ENCODE results near the gene TRIP10. TPM values are rescaled to one million over a fixed set of nuclear protein-coding genes. Genes with fewer than 3 reads are reported as not detected.
A peak's percentile ranks its signal among the peaks of the same experiment; 100 is the strongest.

The TRIP10 gene
- total RNA-seq, 1 experiment from 2014 or later = 31.0 TPM

DNA sequence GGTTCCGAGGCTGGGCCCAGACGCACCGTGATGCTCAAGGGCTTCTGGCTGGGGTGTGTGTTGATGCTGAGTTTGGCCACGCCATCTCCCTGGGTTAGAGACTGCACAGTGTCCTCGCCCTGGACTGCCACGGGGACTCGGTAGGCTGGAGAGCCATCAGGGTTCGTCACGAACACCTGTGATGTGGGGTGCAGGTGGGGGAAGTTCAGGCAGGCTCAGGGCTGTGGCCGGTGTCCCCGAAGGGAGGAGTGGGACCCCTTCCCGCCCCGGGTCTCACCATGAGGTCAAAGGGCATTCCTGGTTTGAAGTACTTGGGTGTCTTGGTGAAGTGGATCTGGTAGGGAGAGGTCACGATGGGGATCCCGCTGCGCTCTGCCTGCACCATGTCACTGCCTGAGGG lies 27.2 kb upstream of the TRIP10 start:
- no peak for DNase-seq (ENCODE audit: low read depth)

- no peak for DNase-seq (ENCODE audit: low read depth)
Observed at GRCh38 chr19:6712692-6713670, 26.5 kb upstream of the TRIP10 start.

DNA sequence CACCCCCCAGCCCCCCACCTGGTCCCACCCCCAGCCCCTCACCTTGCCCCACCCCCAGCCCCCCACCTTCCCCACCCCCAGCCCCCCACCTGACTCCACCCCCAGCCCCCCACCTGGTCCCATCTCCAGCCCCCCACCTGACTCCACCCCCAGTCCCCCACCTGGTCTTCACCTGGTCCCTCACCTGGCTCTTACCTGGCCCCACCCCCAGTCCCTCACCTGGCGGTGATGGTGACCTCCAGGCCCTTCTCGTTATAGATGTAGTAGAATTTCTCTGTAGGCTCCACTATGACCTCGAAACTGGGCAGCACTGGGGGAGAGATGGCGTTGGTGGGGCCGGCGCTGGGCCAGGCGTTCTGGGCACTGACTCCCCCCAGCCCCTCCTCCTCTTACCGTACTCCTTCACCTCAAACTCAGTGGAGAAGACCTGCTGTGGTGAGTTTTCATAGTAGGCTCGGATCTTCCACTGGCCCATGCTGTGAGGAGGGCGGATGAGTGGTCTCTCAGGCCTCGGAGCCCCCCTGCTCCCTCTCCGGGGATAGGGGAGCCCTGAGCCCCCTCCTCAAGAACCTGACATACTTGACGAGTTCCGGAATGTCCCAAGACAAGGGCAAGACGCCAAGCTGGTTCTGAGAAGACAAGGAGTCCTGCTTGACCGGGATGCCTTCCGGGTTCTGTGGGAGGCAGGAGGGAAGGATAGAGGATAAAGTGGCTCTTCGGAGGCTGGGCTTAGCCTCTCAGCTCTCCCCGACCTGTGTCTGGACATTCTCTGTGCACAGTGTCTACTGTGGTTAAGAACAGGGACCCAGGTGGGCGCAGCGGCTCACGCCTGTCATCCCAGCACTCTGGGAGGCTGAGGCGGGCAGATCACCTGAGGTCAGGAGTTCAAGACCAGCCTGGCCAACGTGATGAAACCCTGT lies 25.4 kb upstream of the TRIP10 start:
- DNase-seq (ENCODE audit: low read depth) = no peak

GRCh38 chr19:6714749-6715555 lies 24.5 kb upstream of the TRIP10 start:
- no peak for DNase-seq (ENCODE audit: low read depth)

GRCh38 chr19:6716610-6716970 lies 22.9 kb upstream of the TRIP10 start:
- no peak for DNase-seq (ENCODE audit: low read depth)

DNA sequence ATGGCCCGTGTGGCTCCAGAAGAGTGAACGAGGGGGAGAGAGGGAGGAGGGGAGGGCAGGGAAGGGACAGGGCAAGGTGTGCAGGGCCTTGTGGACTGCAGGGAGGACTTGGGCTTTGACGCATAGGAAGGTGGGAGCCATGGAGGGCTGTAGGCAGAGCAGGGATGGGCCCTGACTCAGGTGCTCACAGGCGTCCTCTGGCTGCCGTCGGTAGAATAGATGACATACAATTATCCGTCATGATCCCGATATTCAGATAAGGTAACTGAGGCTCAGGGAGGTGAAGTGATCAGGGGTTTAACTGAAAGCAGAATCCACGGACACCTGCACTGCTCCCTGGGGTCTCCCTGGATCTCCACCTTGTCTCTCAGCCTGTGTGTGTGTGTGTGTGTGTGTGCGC lies 22.4 kb upstream of the TRIP10 start:
- no peak for DNase-seq (ENCODE audit: low read depth)

- no peak for DNase-seq (ENCODE audit: low read depth)
Observed at GRCh38 chr19:6717441-6717971, 22.0 kb upstream of the TRIP10 start.

GRCh38 chr19:6718111-6718740 lies 21.3 kb upstream of the TRIP10 start:
- DNase-seq (ENCODE audit: low read depth) = no peak

DNA sequence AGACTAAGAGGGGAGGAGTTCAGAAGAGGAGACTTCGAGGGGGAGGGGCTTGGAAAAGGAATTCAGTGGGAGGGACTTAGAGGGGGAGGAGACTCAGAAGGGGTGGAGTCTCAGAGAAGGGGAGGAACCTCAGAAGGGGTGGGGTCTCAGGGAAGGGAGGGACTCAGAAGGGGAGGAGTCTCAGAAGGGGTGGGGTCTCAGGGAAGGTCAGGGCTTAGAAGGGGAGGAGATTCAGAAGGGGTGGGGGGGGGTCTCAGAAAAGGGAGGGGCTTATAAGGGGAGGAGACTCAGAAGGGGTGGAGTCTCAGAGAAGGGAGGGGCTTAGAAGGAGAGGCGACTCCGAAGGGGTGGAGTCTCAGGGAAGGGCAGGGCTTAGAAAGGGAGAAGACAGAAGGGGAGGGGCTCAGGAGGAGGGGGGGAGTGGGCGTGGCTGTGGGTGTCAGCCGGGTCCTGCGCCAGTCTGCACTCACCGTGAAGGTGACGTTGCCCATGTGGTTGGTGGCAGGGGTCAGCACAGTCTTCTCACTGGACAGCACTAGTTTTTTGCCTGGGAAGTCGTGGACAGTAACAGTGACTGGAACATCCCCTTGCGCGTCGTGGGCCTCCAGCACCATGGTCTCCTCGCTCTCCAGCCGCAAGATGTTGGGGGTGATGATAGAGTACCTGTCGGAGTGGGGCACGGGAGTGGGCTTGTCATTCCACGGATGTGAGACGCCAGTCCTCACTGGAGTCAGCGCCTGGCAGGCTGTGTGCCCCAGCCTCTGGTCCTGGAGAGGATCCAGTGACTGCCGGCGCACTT lies 20.5 kb upstream of the TRIP10 start:
- peak; percentile 19 for DNase-seq (ENCODE audit: low read depth)

DNA sequence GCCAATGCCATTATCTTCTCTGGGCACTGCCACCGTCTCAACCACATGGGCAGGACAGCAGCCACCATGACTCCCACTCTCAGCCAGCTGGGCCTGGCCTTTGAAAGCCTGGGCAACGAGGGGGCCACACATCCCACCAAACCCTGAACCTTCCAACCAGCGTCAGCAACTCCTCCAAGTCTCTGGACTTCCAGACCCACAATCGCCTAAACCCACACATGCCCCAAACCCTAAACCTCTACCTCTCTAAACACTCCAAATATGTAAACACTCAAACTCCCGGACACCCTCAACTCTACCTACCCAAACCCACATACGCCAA lies 20.0 kb upstream of the TRIP10 start:
- DNase-seq (ENCODE audit: low read depth) = no peak

GRCh38 chr19:6719992-6720368 lies 19.5 kb upstream of the TRIP10 start:
- DNase-seq (ENCODE audit: low read depth) = no peak

GRCh38 chr19:6720369-6721137 lies 18.9 kb upstream of the TRIP10 start, which contains the start of gene C3:
Gene C3, minus strand, starts transcription at chr19:6720650. Its CDS starts 61 bp downstream, at chr19:6720589.
- DNase-seq (ENCODE audit: low read depth) = peak; percentile 55

DNA sequence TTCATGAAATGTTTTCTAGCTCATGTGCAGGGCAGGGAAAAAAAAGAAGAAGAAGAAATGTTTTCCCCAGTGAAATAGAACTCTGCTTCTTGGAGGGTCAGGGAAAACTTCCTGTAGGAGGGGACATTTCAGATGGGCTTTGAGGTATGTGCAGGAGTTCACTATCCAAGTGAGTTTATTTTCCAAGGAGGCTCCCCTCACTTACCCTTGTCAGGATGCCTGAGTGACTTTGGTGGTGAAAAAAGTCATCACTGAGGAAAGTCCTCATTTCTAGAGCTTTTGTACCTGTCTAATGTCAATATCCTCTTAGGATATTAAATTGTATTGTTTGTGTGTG lies 18.4 kb upstream of the TRIP10 start:
- DNase-seq (ENCODE audit: low read depth) = no peak

DNA sequence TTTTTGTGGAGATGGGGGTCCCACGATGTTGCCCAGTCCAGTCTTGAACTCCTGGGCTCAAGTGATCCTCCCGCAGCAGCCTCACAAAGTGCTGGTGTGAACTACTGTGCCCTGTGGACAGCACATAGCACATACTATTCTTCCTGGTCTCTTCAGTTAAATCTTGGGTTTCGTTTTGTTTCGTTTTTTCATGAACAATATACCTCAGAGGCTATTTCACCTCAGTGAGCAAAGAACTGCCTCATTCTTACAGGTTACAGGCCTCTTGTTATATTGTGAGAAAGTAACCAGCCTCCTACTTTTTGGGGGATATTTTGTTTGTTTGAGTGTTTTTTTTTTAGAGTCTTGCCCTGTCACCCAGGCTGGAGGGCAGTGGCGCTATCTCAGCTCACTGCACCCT lies 17.7 kb upstream of the TRIP10 start:
- no peak for DNase-seq (ENCODE audit: low read depth)

- DNase-seq (ENCODE audit: low read depth) = no peak
Observed at GRCh38 chr19:6723108-6723618, 16.3 kb upstream of the TRIP10 start.

GRCh38 chr19:6723738-6724137 lies 15.7 kb upstream of the TRIP10 start:
- DNase-seq (ENCODE audit: low read depth) = no peak

- DNase-seq (ENCODE audit: low read depth) = no peak
Observed at GRCh38 chr19:6724631-6725492, 14.6 kb upstream of the TRIP10 start.

- DNase-seq (ENCODE audit: low read depth) = no peak
Observed at GRCh38 chr19:6725513-6726231, 13.8 kb upstream of the TRIP10 start.

Measured in RPMI7951 (cell line).